Stimulated activated CD8-positive, alpha-beta memory T cell treated with anti-CD3 and anti-CD28 coated beads, Interleukin-4, amount 100 ng/mL, for 48 hours (primary cell): ENCODE results near the gene CYCS.
A peak's percentile ranks its signal among the peaks of the same experiment; 100 is the strongest.
"Not testable (repeated sequence)": the region's sequence is repeated elsewhere in the genome, so short reads cannot be mapped to it uniquely, and the experiment has no call there.

Experiments used
- DNase-seq: peaks from one replicate; pipeline ENCODE4 v3.0.0-alpha.2; 2020

The CYCS gene

GRCh38 chr7:25125137-25125946 is at the start of gene CYCS:
Gene CYCS, minus strand, starts transcription at chr7:25125260. Its CDS starts 1,141 bp downstream, at chr7:25124119.
- DNase-seq = peak; percentile 99

- DNase-seq = no peak
Measured at GRCh38 chr7:25173184-25173583, 48.1 kb upstream of the CYCS start.

- DNase-seq = no peak
Measured at GRCh38 chr7:25171516-25171915, 46.5 kb upstream of the CYCS start.

DNA sequence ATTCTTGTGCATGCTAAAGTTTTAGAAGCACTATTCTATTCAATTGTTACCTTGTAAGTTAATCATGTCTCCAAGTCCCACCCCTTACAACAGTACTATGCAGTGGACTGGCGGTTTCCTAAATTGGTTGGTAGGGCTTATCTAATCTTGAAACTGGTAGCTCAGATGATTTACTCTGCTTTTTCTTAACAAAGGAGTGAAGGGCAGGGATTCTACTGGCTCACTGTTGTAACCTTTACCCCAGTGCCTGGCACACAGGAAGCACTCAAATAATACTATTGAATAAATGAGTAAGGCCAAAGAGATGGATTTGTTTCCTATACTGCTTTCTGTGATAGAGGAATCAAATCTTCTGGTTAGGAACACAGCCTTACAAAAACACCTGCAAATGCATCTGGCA is 46.0 kb upstream of the CYCS start:
- DNase-seq = no peak

GRCh38 chr7:25169683-25170082 is 44.6 kb upstream of the CYCS start:
- no peak for DNase-seq

- no peak for DNase-seq
Measured at GRCh38 chr7:25168145-25168544, 43.1 kb upstream of the CYCS start.

DNA sequence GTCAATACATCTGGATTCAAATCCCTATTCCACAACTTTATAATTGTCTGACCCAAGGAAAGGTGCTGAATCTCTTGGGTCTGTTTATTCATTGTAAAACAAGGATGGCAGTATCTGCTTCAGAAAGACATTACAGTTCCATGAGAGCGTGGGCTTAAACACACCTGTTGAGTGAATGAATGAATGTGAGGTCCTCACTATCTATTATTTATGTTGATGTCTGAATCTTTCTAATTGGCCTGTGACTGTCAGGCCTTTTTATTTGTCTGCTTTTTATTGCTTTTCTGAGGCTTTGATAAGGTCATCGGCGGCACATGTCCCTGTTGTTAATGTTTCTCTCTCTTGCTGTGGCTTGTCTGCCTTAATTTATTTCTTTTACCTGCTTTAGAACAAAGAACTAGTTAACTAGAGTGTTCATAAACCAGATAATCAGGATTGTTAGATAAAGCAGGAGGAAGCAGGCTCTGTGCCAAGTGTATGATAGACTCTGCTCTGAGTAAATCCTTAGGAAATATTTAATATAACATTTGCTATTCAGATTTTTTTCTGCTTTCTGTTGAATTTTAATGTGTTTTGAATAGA is 42.3 kb upstream of the CYCS start:
- DNase-seq = no peak

DNA sequence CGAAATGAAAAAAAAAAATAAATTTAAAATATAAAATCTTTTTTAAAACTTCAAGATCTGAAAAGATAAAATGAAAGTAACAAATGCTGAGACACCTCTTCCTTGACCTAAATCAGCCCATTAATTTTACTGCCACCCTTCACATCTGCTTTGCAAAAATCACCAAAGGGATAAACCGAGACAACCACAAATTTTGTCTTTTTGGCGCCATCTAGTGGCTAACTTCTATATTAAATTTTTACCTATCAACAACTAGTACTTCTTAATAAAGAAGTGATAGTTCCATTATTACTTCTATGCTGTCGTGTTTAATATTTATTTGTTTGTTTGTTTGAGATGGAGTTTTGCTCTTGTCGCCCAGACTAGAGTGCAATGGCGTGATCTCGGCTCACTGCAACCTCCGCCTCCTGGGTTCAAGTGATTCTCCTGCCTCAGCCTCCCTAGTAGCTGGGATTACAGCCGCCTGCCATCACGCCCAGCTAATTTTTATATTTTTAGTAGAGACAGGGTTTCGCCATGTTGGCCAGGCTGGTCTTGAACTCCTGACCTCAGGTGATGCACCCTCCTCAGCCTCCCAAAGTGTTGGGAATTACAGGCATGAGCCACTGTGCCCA is 35.0 kb upstream of the CYCS start:
- DNase-seq = not testable (repeated sequence)

DNA sequence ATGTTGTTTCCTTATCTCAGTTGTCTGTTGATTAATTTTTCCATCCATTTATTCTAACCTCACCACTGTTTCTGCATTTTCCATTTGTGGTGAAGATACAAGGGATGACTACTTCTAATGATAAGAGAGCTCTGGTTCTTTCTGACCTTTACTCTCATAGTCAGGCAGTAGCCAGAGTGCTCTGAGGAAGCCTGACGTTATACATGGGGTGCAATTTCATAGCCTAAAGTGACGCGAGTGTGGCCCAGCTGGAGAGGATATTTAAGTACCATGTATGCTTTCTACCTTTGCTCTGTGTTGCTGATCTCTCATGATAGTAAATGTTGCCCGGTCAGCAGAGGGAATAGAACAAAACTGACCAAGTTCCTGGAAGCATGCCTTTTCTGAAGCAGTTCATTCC is 33.9 kb upstream of the CYCS start:
- no peak for DNase-seq

GRCh38 chr7:25151773-25152172 is 26.7 kb upstream of the CYCS start:
- no peak for DNase-seq

GRCh38 chr7:25149836-25150235 is 24.8 kb upstream of the CYCS start:
- DNase-seq = no peak

- DNase-seq = no peak
Measured at GRCh38 chr7:25148772-25149575, 23.9 kb upstream of the CYCS start.

- DNase-seq = no peak
Measured at GRCh38 chr7:25143763-25144162, 18.7 kb upstream of the CYCS start.

GRCh38 chr7:25139536-25139935 is 14.5 kb upstream of the CYCS start:
- no peak for DNase-seq

DNA sequence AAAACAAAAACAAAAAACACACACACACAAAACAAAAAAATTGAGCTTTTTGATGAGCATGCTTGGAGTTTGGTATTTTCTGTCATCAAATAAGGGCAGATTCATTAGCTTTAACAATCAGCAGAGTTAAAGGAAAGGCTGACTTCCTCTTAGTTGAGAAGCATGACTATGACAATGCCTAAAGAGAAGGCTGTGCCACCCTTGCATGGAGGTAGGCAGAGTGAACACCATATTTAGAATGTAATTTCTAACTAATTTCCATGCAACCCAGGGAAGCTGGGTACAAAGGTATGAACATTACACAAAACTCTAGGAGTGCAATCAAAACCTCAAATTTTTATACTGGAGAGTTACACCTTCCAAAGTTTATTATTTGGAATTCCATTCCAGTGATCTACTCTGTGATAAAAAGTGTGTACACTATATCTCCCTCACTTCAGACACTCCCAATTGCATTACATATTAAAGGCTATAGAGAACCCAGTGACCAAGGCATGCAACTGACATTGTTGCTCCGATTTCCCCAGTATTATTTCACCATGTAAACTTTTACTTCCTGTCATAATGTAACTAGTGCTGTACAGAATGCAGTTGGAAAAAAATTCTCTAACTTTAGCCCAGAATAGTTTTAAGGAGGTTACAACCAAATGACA is 9.4 kb upstream of the CYCS start:
- DNase-seq = no peak

DNA sequence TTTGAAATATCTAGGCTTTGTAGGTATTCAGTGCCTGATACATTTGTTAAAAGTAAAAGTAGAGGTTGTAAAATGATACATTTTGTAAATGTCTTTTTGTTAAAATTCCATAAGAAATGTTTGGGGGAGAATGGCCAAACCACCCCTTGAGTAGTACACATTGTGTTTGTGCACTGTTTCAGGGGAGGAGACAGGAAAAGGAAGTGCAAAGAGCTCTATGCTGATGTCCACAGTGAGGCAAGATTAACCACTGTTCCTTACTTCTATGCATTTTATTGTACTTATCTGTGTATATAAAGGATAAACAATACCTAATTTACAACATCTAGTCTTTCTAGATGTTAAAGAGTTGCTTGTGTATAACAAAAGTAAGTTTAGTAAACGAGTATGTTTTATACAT is 7.4 kb upstream of the CYCS start:
- no peak for DNase-seq

DNA sequence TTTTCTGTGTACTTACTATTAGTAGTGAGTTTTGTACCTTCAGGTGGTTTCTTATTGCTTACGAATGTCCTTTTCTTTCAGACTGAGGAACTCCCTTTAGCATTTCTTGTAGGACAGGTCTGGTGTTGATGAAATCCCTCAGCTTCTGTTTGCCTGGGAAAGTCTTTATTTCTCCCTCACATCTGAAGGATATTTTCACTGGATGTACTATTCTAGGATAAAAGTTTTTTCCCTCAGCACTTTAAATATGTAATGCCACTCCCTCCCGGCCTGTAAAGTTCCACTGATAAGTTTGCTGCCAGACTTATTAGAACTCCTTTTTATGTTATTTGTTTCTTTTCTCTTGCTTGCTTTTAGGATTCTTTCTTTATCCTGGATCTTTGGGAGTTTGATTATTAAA is 1.7 kb upstream of the CYCS start:
- DNase-seq = no peak

GRCh38 chr7:25124465-25125136 is 459 bp downstream of the CYCS start:
- peak; percentile 38 for DNase-seq

- DNase-seq = no peak
Measured at GRCh38 chr7:25122373-25122772, 2.7 kb downstream of the CYCS start.

DNA sequence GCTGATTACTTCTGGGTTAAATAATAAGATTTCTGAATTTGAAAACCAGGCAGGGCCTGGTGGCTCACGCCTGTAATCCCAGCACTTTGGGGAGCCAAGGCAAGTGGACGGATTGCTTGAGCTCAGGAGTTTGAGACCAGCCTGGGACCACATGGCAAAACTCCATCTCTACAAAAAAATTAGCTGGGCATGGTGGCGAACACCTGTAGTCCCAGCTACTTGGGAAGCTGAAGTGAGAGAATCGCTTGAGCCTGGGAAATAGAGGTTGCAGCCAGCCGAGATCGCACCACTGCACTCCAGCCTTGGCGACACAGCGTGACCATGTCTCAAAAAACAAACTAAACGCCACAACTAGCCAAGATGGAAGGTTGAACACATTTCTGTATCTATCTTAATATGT is 3.5 kb downstream of the CYCS start:
- no peak for DNase-seq

DNA sequence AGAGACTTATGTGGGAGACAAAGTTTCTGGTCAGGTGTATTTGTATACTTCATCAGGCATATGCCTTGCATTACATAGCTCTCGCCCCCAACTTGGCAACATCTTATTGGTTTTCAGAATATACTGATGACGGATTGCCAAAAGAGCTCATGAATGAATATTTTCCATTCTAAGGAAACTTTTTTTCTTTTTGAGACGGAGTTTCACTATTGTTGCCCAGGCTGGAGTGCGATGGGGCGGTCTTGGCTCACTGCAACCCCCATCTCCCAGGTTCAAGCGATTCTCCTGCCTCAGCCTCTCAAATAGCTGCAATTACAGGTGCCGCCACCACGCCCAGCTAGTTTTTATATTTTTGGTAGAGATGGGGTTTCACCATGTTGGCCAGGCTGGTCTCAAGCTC is 6.0 kb downstream of the CYCS start:
- DNase-seq = no peak

DNA sequence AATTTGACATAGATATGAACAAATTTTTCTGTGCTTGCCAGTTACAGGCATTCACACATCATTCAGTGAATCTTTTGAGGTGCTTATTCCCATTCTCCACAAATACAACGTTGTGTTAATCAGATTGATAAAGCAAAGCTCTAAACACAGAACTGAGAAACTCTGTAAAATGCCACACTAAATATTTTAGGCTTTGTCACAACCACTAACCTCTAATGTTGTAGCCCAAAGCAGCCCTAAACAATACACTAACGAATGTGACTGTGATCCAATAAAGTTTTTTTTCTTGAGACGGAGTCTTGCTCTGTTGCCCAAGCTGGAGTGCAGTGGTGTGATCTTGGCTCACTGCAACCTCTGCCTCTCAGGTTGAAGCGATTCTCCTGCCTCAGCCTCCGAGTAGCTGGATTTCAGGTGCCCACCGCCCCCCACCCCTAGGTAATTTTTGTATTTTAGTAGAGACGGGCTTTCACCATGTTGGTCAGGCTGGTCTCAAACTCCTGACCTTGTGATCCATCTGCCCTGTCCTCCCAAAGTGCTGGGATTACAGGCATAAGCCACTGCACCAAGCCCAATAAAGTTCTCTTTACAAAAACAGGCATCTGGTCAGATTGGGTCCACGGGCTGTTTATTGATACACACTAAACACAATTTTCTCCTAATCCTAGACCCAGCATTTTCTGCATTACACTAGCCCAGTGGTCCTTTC is 6.9 kb downstream of the CYCS start:
- no peak for DNase-seq
